GM12865 (cell line): ENCODE results near the gene IHH.

ENCODE experiments used
- DNase-seq: peaks from one replicate; pipeline ENCODE4 v3.0.0; 2010; ENCODE audit warnings: low read depth
- H3K4me3 ChIP-seq: 2 replicates; pipeline ENCODE4 v1.5.1; 2011; ENCODE audit warnings: mild to moderate bottlenecking, low read depth, low read length, control low read depth
- TF ChIP-seq, protein P1 (sequence below): IDR thresholded peaks from 2 replicates; pipeline ENCODE4 v1.5.1; 2011; ENCODE audit warnings: low read length, control low read depth, low read depth, inconsistent platforms; ENCODE audit not compliant: insufficient read depth; ENCODE audit errors: missing control alignments

The IHH gene

DNA sequence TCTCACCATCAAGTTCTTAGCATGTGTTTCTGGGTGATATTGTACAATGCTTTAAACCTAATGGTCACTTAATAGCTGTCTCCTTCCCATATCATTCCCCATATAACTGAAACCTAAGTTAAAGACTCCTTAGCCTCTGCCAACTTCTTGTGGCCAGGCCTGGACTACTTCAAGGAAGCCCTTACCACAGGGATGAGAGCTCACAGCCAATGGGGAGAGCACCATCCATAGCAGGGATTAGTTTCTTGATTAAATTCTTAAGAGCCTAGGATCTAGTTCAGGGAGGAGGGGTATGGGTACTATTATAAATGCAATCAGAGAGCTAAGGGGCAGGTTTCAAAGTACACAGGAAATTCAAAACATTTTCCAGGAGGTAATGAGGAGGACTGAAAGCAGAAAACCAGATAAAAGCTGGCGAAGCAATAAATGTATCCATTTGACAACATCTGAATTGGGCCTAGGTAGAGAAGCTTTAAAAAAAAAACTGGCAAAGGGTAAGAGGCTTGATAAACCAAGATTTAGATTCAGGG lies 34.8 kb upstream of the IHH start:
- no peak for DNase-seq
- H3K4me3 ChIP-seq = no peak overlapping the region
- TF ChIP-seq, protein P1, sequence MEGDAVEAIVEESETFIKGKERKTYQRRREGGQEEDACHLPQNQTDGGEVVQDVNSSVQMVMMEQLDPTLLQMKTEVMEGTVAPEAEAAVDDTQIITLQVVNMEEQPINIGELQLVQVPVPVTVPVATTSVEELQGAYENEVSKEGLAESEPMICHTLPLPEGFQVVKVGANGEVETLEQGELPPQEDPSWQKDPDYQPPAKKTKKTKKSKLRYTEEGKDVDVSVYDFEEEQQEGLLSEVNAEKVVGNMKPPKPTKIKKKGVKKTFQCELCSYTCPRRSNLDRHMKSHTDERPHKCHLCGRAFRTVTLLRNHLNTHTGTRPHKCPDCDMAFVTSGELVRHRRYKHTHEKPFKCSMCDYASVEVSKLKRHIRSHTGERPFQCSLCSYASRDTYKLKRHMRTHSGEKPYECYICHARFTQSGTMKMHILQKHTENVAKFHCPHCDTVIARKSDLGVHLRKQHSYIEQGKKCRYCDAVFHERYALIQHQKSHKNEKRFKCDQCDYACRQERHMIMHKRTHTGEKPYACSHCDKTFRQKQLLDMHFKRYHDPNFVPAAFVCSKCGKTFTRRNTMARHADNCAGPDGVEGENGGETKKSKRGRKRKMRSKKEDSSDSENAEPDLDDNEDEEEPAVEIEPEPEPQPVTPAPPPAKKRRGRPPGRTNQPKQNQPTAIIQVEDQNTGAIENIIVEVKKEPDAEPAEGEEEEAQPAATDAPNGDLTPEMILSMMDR = no peak

DNA sequence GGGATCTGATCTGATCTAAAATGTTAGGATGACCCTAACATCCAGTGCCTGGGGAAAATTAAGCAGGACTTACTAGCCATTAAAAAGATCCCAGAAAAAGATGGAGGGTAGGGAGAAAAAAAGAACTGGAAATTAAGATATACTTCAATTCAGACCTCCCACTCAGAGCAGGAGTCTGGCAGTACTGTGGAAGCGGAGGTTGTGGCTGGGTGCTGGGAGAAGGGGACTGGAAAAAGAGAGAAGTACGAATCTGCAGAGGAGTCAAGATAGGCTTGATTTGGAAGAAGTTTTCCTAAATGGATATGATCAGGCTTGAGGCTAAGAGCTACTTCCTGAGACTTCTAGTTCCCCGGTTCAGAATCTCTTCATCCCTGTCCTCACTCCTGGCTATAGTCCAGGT lies 33.5 kb upstream of the IHH start:
- TF ChIP-seq, protein P1 = no peak
- no peak overlapping the region for H3K4me3 ChIP-seq
- no peak for DNase-seq

DNA sequence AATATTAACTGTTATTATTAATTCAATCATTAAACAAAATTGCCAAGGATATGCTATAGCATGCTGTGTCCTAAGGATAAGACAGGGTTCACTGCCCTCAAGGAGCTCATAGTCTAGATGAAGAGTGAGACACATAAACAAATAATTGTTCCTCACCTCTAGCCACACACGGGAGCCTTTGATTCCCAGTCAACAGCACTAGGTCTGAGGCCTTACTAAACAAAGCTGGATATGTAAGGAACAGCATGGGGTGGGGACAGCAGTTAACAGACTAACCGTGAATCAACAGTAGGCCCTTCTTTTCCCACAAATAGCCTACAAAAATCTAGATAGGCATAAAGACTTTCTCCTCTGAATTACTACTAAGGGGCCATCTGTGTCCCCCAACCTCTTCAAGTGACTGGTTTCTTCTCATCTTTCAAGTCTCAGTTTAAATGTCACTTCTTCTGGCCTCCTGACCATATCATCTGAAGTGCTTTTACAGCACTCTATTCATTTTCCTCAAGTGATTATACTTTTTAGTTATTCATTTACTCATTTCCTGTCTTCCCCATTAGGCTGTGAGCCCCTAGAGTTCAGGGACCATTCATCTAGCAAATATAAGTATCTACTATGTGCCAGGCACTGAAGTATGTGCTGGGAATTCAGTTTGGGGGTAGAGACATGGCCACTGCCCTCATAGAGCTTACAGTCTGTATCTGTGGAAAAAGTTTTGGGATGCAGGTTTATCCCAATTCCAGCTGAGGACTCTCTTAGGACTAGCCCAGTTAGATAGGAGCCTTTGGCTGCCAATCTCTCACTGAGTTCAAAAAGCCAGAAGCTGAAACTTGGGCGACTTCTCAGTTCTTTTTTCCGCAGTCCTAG lies 29.9 kb upstream of the IHH start:
- DNase-seq = no peak
- H3K4me3 ChIP-seq = no peak overlapping the region
- TF ChIP-seq, protein P1 = no peak

DNA sequence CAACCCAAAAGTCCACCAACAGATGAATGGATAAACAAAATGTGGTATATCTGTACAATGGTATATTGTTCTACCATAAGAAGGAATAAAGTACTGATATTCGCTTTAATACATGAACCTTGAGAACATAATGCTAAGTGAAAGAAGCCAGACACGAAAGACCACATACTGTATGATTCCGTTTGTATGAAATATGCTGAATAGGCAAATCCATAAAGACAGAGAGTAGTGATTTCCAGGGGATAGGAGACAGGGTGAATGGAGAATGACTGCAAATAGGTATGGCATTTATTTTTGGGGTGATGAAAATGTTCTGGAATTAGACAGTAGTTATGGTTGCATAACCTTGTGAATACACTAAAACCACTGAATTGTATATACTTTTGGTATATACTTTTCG lies 28.6 kb upstream of the IHH start:
- no peak for DNase-seq
- TF ChIP-seq, protein P1 = no peak
- no peak overlapping the region for H3K4me3 ChIP-seq

DNA sequence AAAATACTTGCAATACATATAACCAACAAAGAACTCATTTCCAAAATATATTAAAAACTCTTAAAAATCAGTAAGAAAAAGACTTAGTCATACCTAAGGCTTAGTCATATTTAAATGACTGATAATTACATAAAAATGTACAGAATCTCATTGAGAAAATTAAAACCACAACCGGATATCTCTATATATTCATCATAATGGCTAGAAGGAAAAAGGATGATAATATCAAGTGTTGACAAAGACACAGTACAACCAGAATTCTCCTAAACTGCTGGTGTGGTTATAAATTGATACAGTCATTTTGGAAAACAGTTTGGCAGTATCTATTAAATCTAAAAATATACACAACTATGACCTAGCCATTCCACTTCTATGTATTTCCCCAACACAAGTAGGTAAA lies 27.1 kb upstream of the IHH start:
- no peak overlapping the region for H3K4me3 ChIP-seq
- TF ChIP-seq, protein P1 = no peak
- DNase-seq = no peak

- no peak overlapping the region for H3K4me3 ChIP-seq
- TF ChIP-seq, protein P1 = no peak
- DNase-seq = no peak
Observed at GRCh38 chr2:219087361-219087760, 26.6 kb upstream of the IHH start.
